Measurements from ENCODE around the gene AURKA. TPM values are rescaled to one million over a fixed set of nuclear protein-coding genes. Genes with fewer than 3 reads are reported as not detected.
"Not testable (repeated sequence)": the region's sequence is repeated elsewhere in the genome, so short reads cannot be mapped to it uniquely, and the experiment has no call there.

Gene AURKA
- total RNA-seq, 1 donor from 2014 or later: 64.8 TPM

DNA sequence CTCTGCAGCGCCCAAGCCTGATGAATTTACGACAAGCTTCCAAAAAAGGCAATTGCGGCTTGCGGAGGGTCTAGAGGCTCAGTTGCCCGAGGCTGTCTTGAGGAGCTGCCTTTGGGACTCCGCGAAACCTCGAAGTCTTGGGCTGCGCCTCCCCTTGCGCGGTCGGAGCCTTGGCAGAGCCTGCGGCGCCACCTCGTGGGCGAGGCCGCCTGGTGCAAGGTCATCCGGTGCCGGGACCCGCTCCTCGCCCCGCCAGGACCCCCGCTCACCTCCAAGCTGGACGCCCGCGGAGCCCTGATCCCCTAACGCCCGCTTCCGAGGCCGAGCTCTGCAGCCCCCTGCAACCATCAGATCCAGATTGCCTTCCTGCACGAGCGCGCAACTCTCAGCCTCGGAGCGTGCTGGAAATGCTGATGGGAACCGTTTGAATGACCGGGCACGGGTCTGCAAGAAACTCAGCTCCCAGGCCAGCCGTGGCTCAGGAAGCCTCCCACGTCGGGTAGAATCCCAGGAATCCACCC lies 48.1 kb downstream of the AURKA start:
- H3K9me3 Mint-ChIP-seq: no peaks in the 10 kb centered on the region
- H3K27ac Mint-ChIP-seq: no peak overlapping the region
- H3K27me3 Mint-ChIP-seq (ENCODE audit: low read depth): peaks cover 59% of the 10 kb centered on the region
- H3K4me1 Mint-ChIP-seq (ENCODE audit: low read depth): no peaks in the 10 kb centered on the region
- H3K36me3 Mint-ChIP-seq (ENCODE audit: low read depth): no peaks in the 10 kb centered on the region
- H3K4me3 Mint-ChIP-seq (ENCODE audit: low read depth): no peak overlapping the region
- DNase-seq (ENCODE audit: low spot score): peak; percentile 13
- intact Hi-C loops (cut with micrococcal nuclease): loop anchor here (1.0 kb wide), 1 partner anchor 96 kb away; the partner anchor contains the start of gene MC3R

DNA sequence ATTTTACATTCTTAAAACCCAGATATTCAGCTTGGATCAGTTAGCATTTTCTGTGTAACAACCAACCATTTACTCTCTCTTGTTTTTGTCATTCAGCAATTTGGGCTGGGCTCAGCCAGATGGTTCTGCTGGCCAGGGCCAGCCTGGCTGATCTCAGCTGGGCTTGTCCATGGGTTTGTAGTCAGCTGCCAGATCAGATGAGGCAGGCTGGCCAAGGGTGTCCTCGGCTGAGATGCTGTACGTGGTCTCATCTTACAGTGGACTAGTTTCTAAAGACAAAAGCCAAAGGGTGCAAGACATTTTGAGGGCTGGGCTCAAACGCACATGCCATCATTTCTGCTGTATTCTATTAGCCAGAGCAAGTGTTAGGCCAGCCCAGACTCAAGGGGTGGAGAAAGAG lies 49.2 kb downstream of the AURKA start:
- H3K27me3 Mint-ChIP-seq (ENCODE audit: low read depth): peaks cover 51% of the 10 kb centered on the region
- H3K4me3 Mint-ChIP-seq (ENCODE audit: low read depth): no peak overlapping the region
- no peak for DNase-seq (ENCODE audit: low spot score)
- intact Hi-C loops (cut with micrococcal nuclease): no loop called here
- no peak overlapping the region for H3K27ac Mint-ChIP-seq
- H3K9me3 Mint-ChIP-seq: no peaks in the 10 kb centered on the region
- H3K4me1 Mint-ChIP-seq (ENCODE audit: low read depth): no peaks in the 10 kb centered on the region
- H3K36me3 Mint-ChIP-seq (ENCODE audit: low read depth): no peaks in the 10 kb centered on the region

DNA sequence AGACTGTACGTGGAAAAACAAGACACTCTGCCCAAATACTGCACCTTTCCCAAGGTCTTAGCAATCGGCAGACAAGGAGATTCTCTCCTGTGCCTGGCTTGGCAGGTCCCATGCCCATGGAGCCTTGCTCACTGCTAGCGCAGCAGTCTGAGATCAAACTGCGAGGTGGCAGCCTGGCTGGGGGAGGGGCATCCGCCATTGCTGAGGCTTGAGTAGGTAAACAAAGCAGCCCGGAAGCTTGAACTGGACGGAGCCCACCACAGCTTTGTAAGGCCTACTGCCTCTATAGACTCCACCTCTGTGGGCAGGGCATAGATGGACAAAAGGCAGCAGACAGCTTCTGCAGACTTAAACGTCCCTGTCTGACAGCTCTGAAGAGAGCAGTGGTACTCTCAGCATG lies 55.3 kb downstream of the AURKA start:
- H3K36me3 Mint-ChIP-seq (ENCODE audit: low read depth); H3K4me1 Mint-ChIP-seq (ENCODE audit: low read depth); intact Hi-C loops (cut with micrococcal nuclease); DNase-seq (ENCODE audit: low spot score); H3K9me3 Mint-ChIP-seq; H3K27ac Mint-ChIP-seq; H3K4me3 Mint-ChIP-seq (ENCODE audit: low read depth): not testable (repeated sequence)
- H3K27me3 Mint-ChIP-seq (ENCODE audit: low read depth): peaks cover 13% of the 10 kb centered on the region

DNA sequence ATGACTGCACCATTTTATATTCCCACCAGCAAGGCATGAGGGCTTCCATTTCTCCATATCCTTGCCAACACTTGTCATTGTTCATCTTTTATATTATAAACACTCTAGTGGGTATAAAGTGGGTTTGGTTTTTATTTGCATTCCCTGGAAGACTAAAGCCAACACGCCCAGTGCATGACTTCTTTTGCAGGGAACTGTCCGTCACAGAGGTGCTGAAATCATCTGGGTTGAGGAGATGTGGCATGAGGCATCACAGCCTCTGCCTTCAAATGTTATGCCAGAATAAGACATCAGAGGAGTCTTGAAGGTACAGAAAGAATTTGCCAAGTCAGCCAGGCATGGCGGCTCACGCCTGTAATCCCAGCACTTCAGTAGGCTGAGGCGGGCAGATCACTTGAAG lies 63.2 kb downstream of the AURKA start:
- Mint-ChIP-seq H3K4me3 (ENCODE audit: low read depth) (no peak overlapping the region), H3K27me3 (ENCODE audit: low read depth) (peaks cover 3% of the 10 kb centered on the region), H3K27ac (no peak overlapping the region), H3K9me3 (no peaks in the 10 kb centered on the region), H3K4me1 (ENCODE audit: low read depth) (no peaks in the 10 kb centered on the region), H3K36me3 (ENCODE audit: low read depth) (no peaks in the 10 kb centered on the region)
- DNase-seq (ENCODE audit: low spot score): no peak
- intact Hi-C loops (cut with micrococcal nuclease): no loop called here

DNA sequence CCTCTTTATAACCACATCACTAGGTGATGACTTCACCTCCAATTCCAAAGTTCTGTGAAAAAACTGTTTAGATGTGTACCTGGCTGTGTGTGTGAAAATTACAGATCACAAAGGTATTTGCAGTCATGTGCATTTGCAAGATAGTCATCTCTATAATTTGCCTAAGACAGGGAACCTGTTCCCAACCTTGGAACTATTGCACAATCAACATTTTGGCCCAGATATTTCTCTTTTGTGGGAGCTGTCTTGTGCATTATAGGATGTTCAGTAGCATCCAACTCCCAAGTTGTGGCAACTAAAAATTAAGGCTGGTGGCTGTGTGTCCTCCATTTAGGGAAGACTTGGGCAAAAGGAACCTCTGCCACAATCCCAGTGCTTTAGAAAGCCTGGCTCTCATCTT lies 67.2 kb downstream of the AURKA start:
- Mint-ChIP-seq H3K27me3 (ENCODE audit: low read depth) (peaks cover 3% of the 10 kb centered on the region), H3K4me1 (ENCODE audit: low read depth) (no peaks in the 10 kb centered on the region), H3K36me3 (ENCODE audit: low read depth) (no peaks in the 10 kb centered on the region), H3K27ac (no peak overlapping the region), H3K4me3 (ENCODE audit: low read depth) (no peak overlapping the region), H3K9me3 (no peaks in the 10 kb centered on the region)
- no peak for DNase-seq (ENCODE audit: low spot score)
- intact Hi-C loops (cut with micrococcal nuclease): no loop called here

DNA sequence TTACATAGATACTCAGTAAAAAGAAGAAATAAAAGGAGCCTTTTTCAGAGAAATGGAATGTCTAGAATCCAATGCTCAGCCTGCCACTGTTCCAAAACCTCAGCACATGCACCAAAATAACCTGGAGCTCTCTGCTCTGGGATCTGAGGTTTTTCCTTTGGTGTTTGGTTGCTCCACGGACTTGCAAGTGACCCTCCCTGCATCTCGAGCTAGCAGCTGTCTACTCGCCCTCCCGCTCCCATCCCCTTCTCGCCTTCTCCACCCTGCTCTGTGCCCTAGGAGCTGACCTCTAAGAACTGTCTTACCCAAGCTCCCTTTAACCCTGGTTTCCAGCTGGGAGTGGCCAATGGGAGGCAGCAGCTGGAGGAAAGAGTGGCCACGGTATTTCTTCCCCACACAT lies 68.4 kb downstream of the AURKA start:
- Mint-ChIP-seq H3K4me1 (ENCODE audit: low read depth) (peaks cover 7% of the 10 kb centered on the region), H3K36me3 (ENCODE audit: low read depth) (no peaks in the 10 kb centered on the region), H3K9me3 (no peaks in the 10 kb centered on the region), H3K4me3 (ENCODE audit: low read depth) (no peak overlapping the region), H3K27ac (no peak overlapping the region), H3K27me3 (ENCODE audit: low read depth) (peaks cover 3% of the 10 kb centered on the region)
- no peak for DNase-seq (ENCODE audit: low spot score)
- intact Hi-C loops (cut with micrococcal nuclease): no loop called here

DNA sequence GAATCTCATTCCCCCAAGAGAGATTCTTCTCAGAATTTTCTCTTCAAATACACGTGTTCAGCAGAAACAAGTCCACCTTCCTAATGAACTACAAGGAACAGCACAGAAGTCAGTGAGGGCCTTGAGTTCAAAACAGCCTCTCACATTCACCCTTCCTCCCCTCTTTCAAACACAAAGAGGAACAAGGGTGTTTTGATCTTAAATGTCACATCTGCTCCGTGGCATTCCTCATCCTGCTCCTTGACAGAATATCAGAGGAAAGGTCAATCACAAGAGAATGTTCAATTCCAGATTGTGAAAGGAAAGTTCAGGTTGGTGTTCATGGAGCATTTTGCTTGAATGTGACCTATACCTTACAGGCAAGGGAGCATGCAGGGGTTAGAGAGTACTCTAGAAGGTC lies 68.8 kb downstream of the AURKA start:
- no peak for DNase-seq (ENCODE audit: low spot score)
- Mint-ChIP-seq H3K9me3 (no peaks in the 10 kb centered on the region), H3K4me3 (ENCODE audit: low read depth) (no peak overlapping the region), H3K4me1 (ENCODE audit: low read depth) (peaks cover 7% of the 10 kb centered on the region), H3K27ac (no peak overlapping the region), H3K27me3 (ENCODE audit: low read depth) (peaks cover 3% of the 10 kb centered on the region), H3K36me3 (ENCODE audit: low read depth) (no peaks in the 10 kb centered on the region)
- intact Hi-C loops (cut with micrococcal nuclease): no loop called here

DNA sequence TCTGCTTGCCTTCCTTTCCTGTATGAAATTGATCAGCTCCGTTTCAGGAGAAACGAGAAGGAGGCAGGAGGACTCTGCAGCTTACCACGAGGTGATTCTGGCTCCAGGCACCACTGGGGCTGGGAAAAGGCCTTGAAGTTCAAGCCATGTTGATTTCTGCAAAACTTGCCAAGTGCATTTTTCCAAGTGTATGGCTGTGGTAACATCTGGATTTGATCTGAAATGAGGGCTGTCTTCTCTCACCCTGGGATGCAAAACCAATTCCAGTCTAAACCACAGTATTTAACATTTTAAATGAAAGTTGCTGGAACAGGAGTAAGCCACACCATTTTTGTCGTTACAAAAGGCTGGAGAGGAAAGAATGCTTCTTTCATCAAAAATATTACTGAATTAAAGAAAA lies 69.3 kb downstream of the AURKA start:
- H3K27ac Mint-ChIP-seq: no peak overlapping the region

More for the DNA sequence above, 69.3 kb downstream of the AURKA start:
- peaks cover 3% of the 10 kb centered on the region for H3K27me3 Mint-ChIP-seq (ENCODE audit: low read depth)
- no peak overlapping the region for H3K4me3 Mint-ChIP-seq (ENCODE audit: low read depth)
- no peaks in the 10 kb centered on the region for H3K36me3 Mint-ChIP-seq (ENCODE audit: low read depth)
- no peak for DNase-seq (ENCODE audit: low spot score)
- intact Hi-C loops (cut with micrococcal nuclease): no loop called here
- peaks cover 7% of the 10 kb centered on the region for H3K4me1 Mint-ChIP-seq (ENCODE audit: low read depth)
- no peaks in the 10 kb centered on the region for H3K9me3 Mint-ChIP-seq

Other genes starting within 250 kb of the AURKA start
- not detected in 2 replicates for gene MC3R, start 143.5 kb downstream of the AURKA start, total RNA-seq
- gene FAM210B, start 33.2 kb downstream of the AURKA start, total RNA-seq: 9.2 TPM in 2 replicates
- 51.2 and 52.1 TPM in 2 replicates for gene CSTF1, start 430 bp upstream of the AURKA start, total RNA-seq
- 4.6 and 4.7 TPM in 2 replicates for gene CASS4, start 20.0 kb upstream of the AURKA start, total RNA-seq
- 103 and 107 TPM in 2 replicates for gene RTF2, start 76.4 kb upstream of the AURKA start, total RNA-seq
- gene FAM209A, start 132.5 kb upstream of the AURKA start, total RNA-seq: 1.2 and 1.7 TPM in 2 replicates
- 0.97 and 1.8 TPM in 2 replicates for gene FAM209B, start 141.0 kb upstream of the AURKA start, total RNA-seq
- not detected in 2 replicates for gene TFAP2C, start 237.1 kb upstream of the AURKA start, total RNA-seq

Measured in activated T-helper 2 cell treated with anti-CD3 and anti-CD28 coated beads, Interferon-gamma antibody, Interleukin-2, Interleukin-4, amounts not matched to agents 10 μg/mL and 5 μg/mL and 100 μg/mL, durations not matched to agents 14 hours and 24 hours and 36 hours (primary cell).